NCI-H524 (cell line): ENCODE data around the gene MAB21L2.

Experiments used
- DNase-seq, 2 experiments: peaks; one replicate each; lab custom pipeline; 2025; lab: John Stamatoyannopoulos, UW

MAB21L2 gene

DNA sequence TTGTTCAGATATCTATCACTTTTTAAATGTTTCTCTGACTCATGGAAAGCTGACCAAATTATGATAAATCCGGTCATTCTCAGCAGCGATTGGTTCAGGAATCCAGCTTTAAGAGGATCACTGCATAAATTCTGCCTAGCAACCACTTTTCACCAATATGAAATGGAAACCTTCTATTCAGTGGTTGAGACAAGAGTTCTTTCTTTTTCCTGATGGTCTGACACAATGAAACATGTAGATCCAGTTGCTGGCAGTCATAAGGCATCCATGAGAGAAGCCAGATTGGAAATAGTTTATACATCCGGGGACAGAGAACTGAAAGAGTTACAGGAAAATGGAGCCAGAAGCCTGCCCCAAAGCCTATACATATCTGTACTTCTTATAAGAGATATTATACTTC lies 27.2 kb downstream of the MAB21L2 start:
- DNase-seq = no peak

DNA sequence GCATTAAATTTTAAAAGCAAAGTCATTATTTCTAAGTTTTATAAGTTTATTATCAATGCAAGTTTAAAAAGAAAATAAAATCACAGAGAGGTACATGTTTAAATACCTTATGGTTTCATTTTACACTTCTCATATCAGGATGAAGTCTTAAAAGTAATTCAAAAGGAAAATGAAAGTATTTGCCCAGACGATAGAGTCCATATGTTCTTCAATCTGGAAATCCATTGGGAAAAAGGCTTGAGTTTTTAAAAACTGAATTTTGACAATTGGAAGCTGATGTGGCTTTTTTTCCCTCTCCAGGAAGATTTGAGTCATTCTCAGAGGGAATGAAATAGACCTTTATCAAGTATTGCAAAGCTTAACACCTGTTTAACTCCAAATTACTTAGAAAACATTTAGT lies 37.1 kb downstream of the MAB21L2 start:
- DNase-seq = no peak

DNA sequence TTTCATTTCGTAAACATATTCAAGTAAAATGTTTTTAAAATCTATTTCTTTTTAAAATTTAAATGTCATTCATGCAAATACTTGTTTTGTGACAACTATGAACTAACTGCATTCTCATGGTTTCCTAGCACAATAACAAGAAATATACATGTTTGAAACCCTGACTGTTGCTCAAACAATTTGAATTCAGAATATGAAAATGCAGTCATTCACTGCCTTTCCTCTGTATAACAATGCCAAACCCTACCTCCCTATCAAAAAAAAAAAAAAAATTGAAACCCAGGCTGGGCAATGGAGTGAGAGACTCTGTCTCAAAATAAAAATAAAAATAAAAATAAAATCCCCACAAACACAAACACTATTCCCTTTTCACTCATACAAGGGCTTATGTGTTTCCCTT lies 42.1 kb downstream of the MAB21L2 start:
- DNase-seq = no peak

DNA sequence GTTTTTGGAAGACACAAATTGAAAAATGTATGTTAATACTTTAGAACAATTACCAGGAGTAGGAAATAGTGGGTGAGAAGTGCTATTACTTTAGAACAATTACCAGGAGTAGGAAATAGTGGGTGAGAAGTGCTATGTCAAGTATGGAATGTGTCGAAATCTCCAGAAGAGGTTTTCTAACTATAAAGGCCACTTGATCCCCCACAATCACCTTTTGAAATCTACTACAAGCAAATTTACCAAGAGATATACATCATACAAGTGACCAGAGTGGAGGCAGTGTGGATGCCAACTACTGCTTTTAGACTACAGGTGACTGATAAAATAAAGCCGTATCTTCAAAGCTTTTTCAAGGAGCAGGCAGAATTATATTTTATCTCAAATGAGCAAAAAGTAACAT lies 43.1 kb downstream of the MAB21L2 start:
- DNase-seq = no peak

DNA sequence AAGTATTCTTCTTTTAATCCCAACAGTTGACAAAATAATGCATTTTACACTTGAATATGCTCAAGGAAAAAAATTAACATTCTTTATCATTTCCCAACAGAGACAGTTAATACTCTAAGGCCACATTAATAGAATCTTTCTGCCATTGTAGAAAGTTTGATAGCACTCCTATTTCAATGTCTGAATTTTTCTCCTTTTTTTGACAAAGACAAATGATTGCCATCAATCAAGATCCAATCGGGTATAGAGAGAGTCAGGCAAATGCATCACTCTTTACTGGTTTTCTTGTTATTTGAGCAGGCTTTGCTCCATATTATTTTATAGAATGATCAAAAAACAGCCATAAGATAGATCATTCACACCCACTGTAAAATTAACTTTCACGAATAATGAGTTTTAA lies 46.1 kb downstream of the MAB21L2 start:
- DNase-seq = no peak

DNA sequence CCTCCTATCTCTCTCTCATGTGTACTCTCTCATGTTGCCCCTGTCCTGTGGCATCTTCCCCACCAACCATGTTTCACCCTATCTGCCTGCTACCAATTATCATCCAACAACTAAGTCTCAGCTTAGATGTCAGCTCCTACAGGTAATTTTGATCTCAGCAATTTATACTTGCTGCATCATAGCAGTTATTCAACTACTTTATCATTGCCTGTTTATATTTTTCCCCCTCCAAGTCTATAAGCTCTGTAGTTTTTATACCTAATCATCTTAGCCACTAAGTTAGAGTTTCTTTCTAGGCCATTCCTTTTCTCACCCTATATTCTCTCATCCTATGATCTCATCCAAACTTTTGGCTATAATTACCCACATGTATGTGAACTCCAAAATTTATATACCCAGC lies 50.7 kb downstream of the MAB21L2 start:
- DNase-seq = no peak
